H1 (cell line): ENCODE data around the gene ZNF700. TPM values are rescaled to one million over a fixed set of nuclear protein-coding genes. Genes with fewer than 3 reads are reported as not detected.

Experiments used
- CTCF ChIA-PET: fragments of 300-600 bp; sonication (Branson Sonifier 250); formaldehyde crosslinking; loops from one replicate; lab custom pipeline; 2021; ENCODE audit not compliant: partially characterized antibody; lab: Charles Lee
- POLR2A ChIA-PET: fragments of 300-600 bp; sonication (Branson Sonifier 250); formaldehyde crosslinking; loops from one replicate; lab custom pipeline; 2021; ENCODE audit warnings: inconsistent platforms; ENCODE audit not compliant: partially characterized antibody; lab: Charles Lee
- DNase-seq, 2 experiments: peaks; one replicate each; pipeline versions ENCODE4 v3.0.0 to v3.0.0-alpha.2; 2010 to 2022; ENCODE audit warnings: low spot score in 2 of 2, low read depth in 1 of 2, mixed read lengths in 1 of 2
- FAIRE-seq: peaks from 2 replicates; lab custom pipeline; 2011; peaks lifted over from hg19 to GRCh38; lab: Jason Lieb, UNC
- H2AFZ ChIP-seq: 2 replicates; pipeline ENCODE4 v1.8.1; 2012; ENCODE audit warnings: low read length, inconsistent platforms
- H2AK5ac ChIP-seq: 2 replicates; pipeline ENCODE4 v1.6.1; 2013; ENCODE audit warnings: low read depth, low read length
- H2BK120ac ChIP-seq: replicated peaks from 2 replicates; pipeline ENCODE3; 2013; ENCODE audit warnings: low read depth, low read length, inconsistent platforms
- H2BK12ac ChIP-seq: 2 replicates; pipeline ENCODE4 v1.6.1; 2013; ENCODE audit warnings: low read depth, low read length
- H2BK15ac ChIP-seq: 2 replicates; pipeline ENCODE4 v1.6.1; 2013; ENCODE audit warnings: low read length
- H2BK20ac ChIP-seq: 2 replicates; pipeline ENCODE4 v1.6.1; 2013; ENCODE audit warnings: low read length
- H2BK5ac ChIP-seq: 2 replicates; pipeline ENCODE4 v1.6.1; 2013; ENCODE audit warnings: low read depth, low read length
- H3K14ac ChIP-seq: 2 replicates; pipeline ENCODE4 v1.6.1; 2013; ENCODE audit warnings: inconsistent platforms; ENCODE audit not compliant: insufficient read length
- H3K18ac ChIP-seq: 2 replicates; pipeline ENCODE4 v1.6.1; 2013; ENCODE audit warnings: low read length; ENCODE audit errors: extremely low read depth
- H3K23ac ChIP-seq: 2 replicates; pipeline ENCODE4 v1.6.1; 2013; ENCODE audit warnings: inconsistent platforms; ENCODE audit not compliant: insufficient read length
- H3K23me2 ChIP-seq: 2 replicates; pipeline ENCODE4 v1.6.1; 2013; ENCODE audit warnings: low read depth, low read length
- H3K27ac ChIP-seq: 2 replicates; pipeline ENCODE4 v1.6.1; 2011; ENCODE audit warnings: low read depth, low read length, inconsistent platforms
- H3K27me3 ChIP-seq, 4 experiments: replicated peaks in 1 of 4; 1 replicate in 1 of 4; 2 replicates in 3 of 4; pipeline versions ENCODE4 v1.6.1 to v1.8.1; 2011 to 2013; ENCODE audit warnings: low read length in 3 of 4, mild to moderate bottlenecking in 3 of 4, inconsistent platforms in 2 of 4, mixed read lengths in 2 of 4, moderate library complexity in 1 of 4; ENCODE audit not compliant: control insufficient read depth in 3 of 4, insufficient read depth in 3 of 4; ENCODE audit errors: extremely low read depth in 1 of 4
- H3K36me3 ChIP-seq, 4 experiments: 2 replicates each; pipeline versions ENCODE4 v1.6.1 to v1.8.1; 2011 to 2013; ENCODE audit warnings: mild to moderate bottlenecking in 4 of 4, low read length in 3 of 4, moderate library complexity in 2 of 4, control low read depth in 1 of 4, inconsistent platforms in 1 of 4; ENCODE audit not compliant: insufficient read depth in 4 of 4, control insufficient read depth in 2 of 4
- H3K4ac ChIP-seq: replicated peaks from 2 replicates; pipeline ENCODE3; 2013; ENCODE audit warnings: low read length, low read depth, mixed read lengths, inconsistent platforms; ENCODE audit not compliant: insufficient read length
- H3K4me1 ChIP-seq, 4 experiments: replicated peaks in 1 of 4; 1 replicate in 1 of 4; 2 replicates in 3 of 4; pipeline versions ENCODE4 v1.6.1 to v1.8.1; 2011 to 2013; ENCODE audit warnings: low read length in 3 of 4, inconsistent platforms in 2 of 4, mixed read lengths in 1 of 4; ENCODE audit not compliant: insufficient read depth in 4 of 4, control insufficient read depth in 3 of 4
- H3K4me2 ChIP-seq, 2 experiments: 2 replicates each; pipeline versions ENCODE4 v1.6.1 to v1.8.1; 2011 to 2013; ENCODE audit warnings: low read depth in 2 of 2, low read length in 2 of 2, control low read depth in 1 of 2, inconsistent platforms in 1 of 2, mild to moderate bottlenecking in 1 of 2; ENCODE audit not compliant: insufficient read depth in 1 of 2
- H3K4me3 ChIP-seq, 4 experiments: fragments of 200-600, 300-600 bp in 1 of 4; sonication (generic), shearing (Covaris generic), sonication (Bioruptor Twin) in 1 of 4; 2 replicates each; pipeline versions ENCODE4 v1.5.1 to v1.8.1; 2011 to 2016; ENCODE audit warnings: low read length in 4 of 4, low read depth in 3 of 4, control low read depth in 2 of 4, inconsistent platforms in 2 of 4, mild to moderate bottlenecking in 2 of 4, mixed read lengths in 1 of 4, moderate library complexity in 1 of 4; ENCODE audit not compliant: insufficient read depth in 2 of 4; ENCODE audit errors: extremely low read depth in 1 of 4
- H3K56ac ChIP-seq: replicated peaks from 2 replicates; pipeline ENCODE3; 2013; ENCODE audit warnings: low read depth, mild to moderate bottlenecking, mixed read lengths, low read length, inconsistent platforms; ENCODE audit not compliant: insufficient read length
- H3K79me1 ChIP-seq: 2 replicates; pipeline ENCODE4 v1.6.1; 2013; ENCODE audit warnings: low read depth, low read length, control low read depth
- H3K79me2 ChIP-seq, 2 experiments: 2 replicates each; pipeline versions ENCODE4 v1.6.1 to v1.8.1; 2012 to 2013; ENCODE audit warnings: low read length in 2 of 2, mild to moderate bottlenecking in 2 of 2, inconsistent platforms in 1 of 2; ENCODE audit not compliant: insufficient read depth in 2 of 2, control insufficient read depth in 1 of 2
- H3K9ac ChIP-seq, 4 experiments: replicated peaks in 1 of 4; 1 replicate in 1 of 4; 2 replicates in 3 of 4; pipeline versions ENCODE4 v1.6.1 to v1.8.1; 2011 to 2013; ENCODE audit warnings: low read depth in 3 of 4, low read length in 3 of 4, control low read depth in 2 of 4, mild to moderate bottlenecking in 2 of 4, moderate library complexity in 2 of 4, inconsistent platforms in 1 of 4; ENCODE audit errors: extremely low read depth in 1 of 4
- H3K9me3 ChIP-seq, 2 experiments: 2 replicates each; pipeline versions ENCODE4 v1.6.1 to v1.8.1; 2012 to 2013; ENCODE audit warnings: mild to moderate bottlenecking in 2 of 2, moderate library complexity in 2 of 2, control low read depth in 1 of 2, inconsistent platforms in 1 of 2, low read depth in 1 of 2, low read length in 1 of 2, mixed read lengths in 1 of 2; ENCODE audit not compliant: insufficient read depth in 2 of 2
- H4K20me1 ChIP-seq, 2 experiments: replicated peaks in 1 of 2; 2 replicates each; pipeline versions ENCODE3 to v1.8.1; 2011 to 2013; ENCODE audit warnings: inconsistent platforms in 2 of 2, low read length in 2 of 2, mild to moderate bottlenecking in 1 of 2; ENCODE audit not compliant: insufficient read depth in 2 of 2, control insufficient read depth in 1 of 2
- H4K5ac ChIP-seq: 2 replicates; pipeline ENCODE4 v1.6.1; 2013; ENCODE audit warnings: low read length, low read depth, mixed read lengths, inconsistent platforms; ENCODE audit not compliant: insufficient read length
- H4K8ac ChIP-seq: 2 replicates; pipeline ENCODE4 v1.8.0; 2013; ENCODE audit warnings: mild to moderate bottlenecking, moderate library complexity, low read length, inconsistent platforms; ENCODE audit not compliant: insufficient read depth; ENCODE audit errors: extremely low read depth
- H4K91ac ChIP-seq: replicated peaks from 2 replicates; pipeline ENCODE3; 2013; ENCODE audit warnings: low read length, mixed read lengths, inconsistent platforms; ENCODE audit not compliant: insufficient read length
- HDAC2 ChIP-seq, 2 experiments: fragments of 300-600 bp in 1 of 2; sonication (generic) in 1 of 2; IDR thresholded peaks; 2 replicates each; pipeline ENCODE4 v1.6.1; 2011 to 2012; ENCODE audit warnings: low read depth in 2 of 2, low read length in 2 of 2, mild to moderate bottlenecking in 2 of 2, moderate library complexity in 2 of 2, borderline replicate concordance in 1 of 2, inconsistent platforms in 1 of 2
- SP1 ChIP-seq: IDR thresholded peaks from 2 replicates; pipeline ENCODE4 v1.6.1; 2011; ENCODE audit warnings: low read depth, low read length
- SP4 ChIP-seq: IDR thresholded peaks from 2 replicates; pipeline ENCODE4 v1.6.1; 2012; ENCODE audit warnings: low read length, inconsistent platforms
- WGBS, 2 experiments: shearing (Covaris generic) in 1 of 2; methylation state at CpG; one replicate each; pipeline versions ENCODE4 v1.1.6 to v1.1.7; 2013 to 2015; ENCODE audit warnings: low lambda C conversion rate in 2 of 2, mixed read lengths in 2 of 2, inconsistent platforms in 1 of 2, low coverage in 1 of 2, missing lambda C conversion rate in 1 of 2; ENCODE audit not compliant: insufficient replicate concordance in 2 of 2, insufficient coverage in 1 of 2, insufficient read length in 1 of 2; ENCODE audit errors: extremely low coverage in 1 of 2, missing lambda C conversion rate in 1 of 2; 5-methylcytosine and 5-hydroxymethylcytosine counted together
- polyA plus RNA-seq, 7 experiments: library from polyadenylated mRNA; depleted of rRNA in 3 of 7; stranded (reverse) in 5 of 7; unstranded in 2 of 7; fragments of >200 nt in 5 of 7; fragments of 200-250 nt in 2 of 7; gene quantifications; 1 replicate in 5 of 7; 2 replicates in 1 of 7; 4 replicates in 1 of 7; pipeline versions ENCODE4 v1.2.1 to v1.2.3, GENCODE V29; 2011 to 2013; ENCODE audit warnings: missing spikeins in 2 of 7, mixed read lengths in 2 of 7
- total RNA-seq: library from RNA; stranded (reverse); fragmentation: NEBNext Ultra II Directional; extraction: Animal tissue kit (Norgen Biotek cat#: 25700); gene quantifications from 2 replicates; pipeline ENCODE4 v1.2.1, GENCODE V29; 2021
- TF ChIP-seq, protein P1 (sequence below): IDR thresholded peaks from 2 replicates; pipeline ENCODE4 v1.6.1; 2011; ENCODE audit warnings: low read depth, mild to moderate bottlenecking, low read length; ENCODE audit not compliant: insufficient read depth

ZNF700 gene
- total and polyA plus RNA-seq, 2 of the 8 experiments (the other 6 are each of a cell fraction or from before 2014, with no cell fraction given): 3.0 to 10.5 TPM

DNA sequence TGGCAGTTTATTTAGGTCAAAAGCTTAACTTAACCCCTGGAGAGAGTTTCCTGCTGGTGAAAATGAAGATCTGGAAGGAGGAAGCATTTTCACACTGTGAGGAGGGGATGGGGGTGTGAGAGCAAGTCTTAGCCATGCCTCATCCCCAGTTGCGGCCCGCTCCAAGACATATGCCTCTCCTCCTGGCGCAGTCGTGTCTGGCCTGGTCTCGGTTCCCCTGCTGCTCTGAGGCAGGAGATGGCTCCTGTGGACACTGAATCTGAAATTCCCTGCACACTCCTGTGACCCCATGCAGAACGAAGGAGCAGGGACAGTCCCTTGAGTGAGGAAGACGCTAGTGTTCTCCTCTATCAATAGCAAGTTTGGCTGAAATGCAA is 37.7 kb upstream of the ZNF700 start:
- no peak overlapping the region for H2BK15ac ChIP-seq
- TF ChIP-seq SP4: no peak
- TF ChIP-seq, protein P1, sequence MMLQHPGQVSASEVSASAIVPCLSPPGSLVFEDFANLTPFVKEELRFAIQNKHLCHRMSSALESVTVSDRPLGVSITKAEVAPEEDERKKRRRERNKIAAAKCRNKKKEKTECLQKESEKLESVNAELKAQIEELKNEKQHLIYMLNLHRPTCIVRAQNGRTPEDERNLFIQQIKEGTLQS: no peak
- no peak for TF ChIP-seq HDAC2 (IDR thresholded peaks at IDR 0.05; ENCODE audit: borderline replicate concordance in 1 of 2, low read depth in 2 of 2, low read length in 2 of 2)
- TF ChIP-seq SP1: 0 out of 2 replicates have a peak, but pooled peaks have one; percentile 27
- H2BK12ac ChIP-seq: peak overlapping the region; percentile 64; the same call in 1 of the 2 replicates
- ChIA-PET POLR2A (interaction anchor here (0.7 to 11.6 kb wide), 10 partner anchors 12 to 608 kb away, joined by 3 to 65 read pairs (median 6); partner anchors contain the start of genes ZNF20, ZNF625, ZNF700 and ZNF878), CTCF (interaction anchor here (0.8 to 12.8 kb wide), 7 partner anchors 9 to 240 kb away, joined by 3 to 169 read pairs (median 4); no protein-coding TSS in a partner anchor)
- H3K14ac ChIP-seq: no peak overlapping the region
- no peak overlapping the region for H4K8ac ChIP-seq
- peak overlapping the region; percentile 89; the same call in 1 of the 2 replicates for H2BK5ac ChIP-seq
- peak overlapping the region in 2 of 4 experiments; percentile 79 to 85; a peak in 5 of 8 replicates for H3K4me3 ChIP-seq
- peaks cover 0 to 13% of the 10 kb centered on the region in 2 experiments; a peak in 2 of 4 replicates for H3K79me2 ChIP-seq
- H3K23ac ChIP-seq: no peak overlapping the region
- no peaks in the 10 kb centered on the region for H4K20me1 ChIP-seq
- peak overlapping the region; percentile 88 for H3K18ac ChIP-seq
- H4K5ac ChIP-seq: peak overlapping the region; percentile 59
- peak overlapping the region; percentile 53 for H3K4ac ChIP-seq
- H3K56ac ChIP-seq: no peak overlapping the region
- DNase-seq: no peak
- H2AFZ ChIP-seq: peak overlapping the region; percentile 98
- H3K27ac ChIP-seq: peak overlapping the region; percentile 24; the same call in 1 of the 2 replicates
- H3K23me2 ChIP-seq: peaks cover 5% of the 10 kb centered on the region; the same call in 1 of the 2 replicates
- H3K27me3 ChIP-seq: no peaks in the 10 kb centered on the region
- WGBS, 2 experiments: 37% methylated on average over 7 of the region's 7 CpGs; no CpG with 5 or more reads in 1 of the 2 experiments
- FAIRE-seq: no peak
- 0 out of 7 replicates have a peak overlapping the region, but pooled peaks of 1 of the 4 experiments have one; percentile 86 for H3K9ac ChIP-seq
- no peak overlapping the region for H2AK5ac ChIP-seq
- H4K91ac ChIP-seq: peak overlapping the region; percentile 88
- peak overlapping the region; percentile 80 to 93 for H3K4me2 ChIP-seq
- H3K4me1 ChIP-seq: peaks cover 4 to 15% (median 6%) of the 10 kb centered on the region in 4 experiments
- no peak overlapping the region for H2BK120ac ChIP-seq
- H3K79me1 ChIP-seq: no peaks in the 10 kb centered on the region
- peak overlapping the region; percentile 55; the same call in 1 of the 2 replicates for H2BK20ac ChIP-seq
- H3K9me3 ChIP-seq: no peaks in the 10 kb centered on the region
- peaks cover 0 to 4% (median 0%) of the 10 kb centered on the region in 4 experiments; a peak in 2 of 8 replicates for H3K36me3 ChIP-seq
